ENCODE data around the gene RAD21L1.

DNA sequence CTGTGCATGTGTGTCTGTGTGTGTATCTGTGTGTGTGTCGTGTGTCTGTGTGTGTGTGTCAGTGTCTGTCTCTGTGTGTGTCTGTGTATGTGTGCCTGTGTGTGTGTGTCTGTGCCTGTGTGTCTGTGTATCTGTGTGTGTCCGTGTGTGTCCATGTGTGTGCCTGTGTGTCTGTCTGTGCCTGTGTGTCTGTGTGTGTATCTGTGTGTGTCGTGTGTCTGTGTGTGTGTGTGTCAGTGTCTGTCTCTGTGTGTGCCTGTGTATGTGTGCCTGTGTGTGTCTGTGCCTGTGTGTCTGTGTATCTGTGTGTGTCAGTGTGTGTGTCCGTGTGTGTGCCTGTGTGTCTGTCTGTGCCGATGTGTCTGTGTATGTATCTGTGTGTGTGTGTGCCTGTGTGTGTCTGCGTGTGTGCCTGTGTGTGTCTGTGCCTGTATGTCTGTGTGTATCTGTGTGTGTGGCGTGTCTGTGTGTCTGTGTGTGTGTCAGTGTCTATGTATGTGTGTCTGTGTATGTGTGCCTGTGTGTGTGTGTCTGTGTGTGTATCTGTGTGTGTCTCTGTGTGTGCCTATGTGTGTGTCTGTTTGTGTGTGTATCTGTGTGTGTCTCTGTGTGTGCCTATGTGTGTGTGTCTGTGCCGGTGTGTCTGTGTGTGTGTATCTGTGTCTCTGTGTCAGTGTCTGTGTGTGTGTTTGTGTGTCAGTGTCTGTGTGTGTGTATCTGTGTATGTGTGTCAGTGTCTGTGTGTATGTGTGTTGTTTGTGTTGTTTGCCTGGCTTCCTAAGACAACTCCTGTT is 51.9 kb downstream of the RAD21L1 start:
- no peak for TF ChIP-seq YY1 (IDR thresholded peaks at IDR 0.05; ENCODE audit: insufficient read depth, insufficient read length)
- no peak for TF ChIP-seq SUZ12 (IDR thresholded peaks at IDR 0.05; ENCODE audit: extremely low read depth, insufficient read depth, insufficient read length)
- TF ChIP-seq ZNF274 (IDR thresholded peaks at IDR 0.05; ENCODE audit: low read depth, low read length) = no peak

Data from NT2/D1 (cell line).